HCT116 (cell line): ENCODE measurements around the gene ATXN1. TPM values are rescaled to one million over a fixed set of nuclear protein-coding genes. Genes with fewer than 3 reads are reported as not detected.

Experiments
- ATAC-seq: fragments of 200-7000 bp; cut with Tn5 transposase; 2 replicates; pipeline ENCODE4 v1.9.1; 2020; ENCODE audit warnings: mild to moderate bottlenecking, moderate library complexity
- BruUV-seq: library from RNA; stranded (reverse); fragments of 400-500 nt; replicated peaks from 2 replicates; lab custom pipeline; 2021; lab: Mats Ljungman, UMichigan
- CTCF ChIA-PET: fragments of 300-600 bp; sonication (Branson Sonifier 250); formaldehyde crosslinking; loops from one replicate; lab custom pipeline; 2021; ENCODE audit warnings: antibody characterized with exemption; lab: Charles Lee
- POLR2A ChIA-PET: fragments of 300-600, 350-600 bp; sonication (Branson Sonifier 250); formaldehyde crosslinking; loops from one replicate; lab custom pipeline; 2021; ENCODE audit warnings: antibody characterized with exemption; lab: Charles Lee
- RAD21 ChIA-PET, 2 experiments: fragments of 300-600 bp; sonication (Branson Sonifier 250); formaldehyde crosslinking; loops; one replicate each; lab custom pipeline; 2023; ENCODE audit warnings: low total read pairs in 2 of 2; ENCODE audit not compliant: uncharacterized antibody in 2 of 2, unreplicated experiment in 2 of 2, low non-redundant PET in 1 of 2; lab: Charles Lee
- DNase-seq: peaks from one replicate; pipeline ENCODE4 v3.0.0-alpha.2; 2010; ENCODE audit warnings: low read depth, low spot score
- H2AFZ ChIP-seq: fragments of 200-600 bp; shearing (Covaris generic), sonication (generic); 2 replicates; pipeline ENCODE4 v1.6.1; 2017; ENCODE audit warnings: low read depth, mixed run types, mixed read lengths, antibody characterized with exemption, low read length; ENCODE audit not compliant: poor library complexity, severe bottlenecking
- H3K27ac ChIP-seq: 2 replicates; pipeline ENCODE4 v1.5.1; 2012; ENCODE audit warnings: low read depth, low read length
- H3K27me3 ChIP-seq: fragments of 200-600 bp; sonication (generic); 2 replicates; pipeline ENCODE4 v1.6.1; 2016; ENCODE audit warnings: mixed run types, low read length, mixed read lengths; ENCODE audit not compliant: insufficient read depth
- H3K36me3 ChIP-seq, 2 experiments: fragments of 200-500 bp in 1 of 2; fragments of 200-600 bp in 1 of 2; sonication (Bioruptor generic) in 1 of 2; sonication (generic) in 1 of 2; 2 replicates each; pipeline versions ENCODE4 v1.5.1 to v1.6.1; 2014 to 2016; ENCODE audit warnings: low read length in 2 of 2, inconsistent platforms in 1 of 2, mixed read lengths in 1 of 2, mixed run types in 1 of 2; ENCODE audit not compliant: insufficient read depth in 2 of 2, control insufficient read depth in 1 of 2
- H3K4me1 ChIP-seq, 2 experiments: fragments of 200-600 bp in 1 of 2; sonication (generic) in 1 of 2; 2 replicates each; pipeline versions ENCODE4 v1.5.1 to v1.6.1; 2012 to 2017; ENCODE audit warnings: low read length in 2 of 2, inconsistent platforms in 1 of 2, mild to moderate bottlenecking in 1 of 2, mixed read lengths in 1 of 2, mixed run types in 1 of 2, moderate library complexity in 1 of 2; ENCODE audit not compliant: insufficient read depth in 2 of 2, control insufficient read depth in 1 of 2
- H3K4me2 ChIP-seq: fragments of 200-600 bp; sonication (generic); 2 replicates; pipeline ENCODE4 v1.6.1; 2017; ENCODE audit warnings: mixed run types, low read length, mixed read lengths
- H3K4me3 ChIP-seq, 2 experiments: fragments of 200-600 bp in 1 of 2; sonication (generic) in 1 of 2; replicated peaks in 1 of 2; 2 replicates each; pipeline ENCODE4 v1.5.1; 2011 to 2016; ENCODE audit warnings: low read length in 2 of 2, control low read depth in 1 of 2, low read depth in 1 of 2, mild to moderate bottlenecking in 1 of 2, mixed read lengths in 1 of 2, mixed run types in 1 of 2
- H3K79me2 ChIP-seq: fragments of 200-600 bp; sonication (generic); 2 replicates; pipeline ENCODE4 v1.6.1; 2017; ENCODE audit warnings: mild to moderate bottlenecking, mixed run types, low read length, moderate library complexity, mixed read lengths; ENCODE audit not compliant: insufficient read depth
- H3K9ac ChIP-seq: fragments of 200-600 bp; sonication (generic); 2 replicates; pipeline ENCODE4 v1.6.1; 2016; ENCODE audit warnings: low read length, mixed read lengths
- H3K9me2 ChIP-seq: fragments of 200-600 bp; sonication (generic), shearing (Covaris generic); 2 replicates; pipeline ENCODE4 v1.6.1; 2017; ENCODE audit warnings: mixed run types, mild to moderate bottlenecking, moderate library complexity; ENCODE audit not compliant: insufficient read depth
- H3K9me3 ChIP-seq, 2 experiments: fragments of 200-500 bp in 1 of 2; fragments of 200-600 bp in 1 of 2; sonication (Bioruptor generic) in 1 of 2; sonication (generic) in 1 of 2; 2 replicates each; pipeline ENCODE4 v1.6.1; 2014 to 2017; ENCODE audit warnings: low read length in 2 of 2, mixed read lengths in 2 of 2, inconsistent platforms in 1 of 2, low read depth in 1 of 2, mild to moderate bottlenecking in 1 of 2, mixed run types in 1 of 2, moderate library complexity in 1 of 2; ENCODE audit not compliant: control insufficient read depth in 1 of 2, insufficient read depth in 1 of 2
- H4K20me1 ChIP-seq: fragments of 200-600 bp; sonication (generic), shearing (Covaris generic); 2 replicates; pipeline ENCODE4 v1.6.1; 2017; ENCODE audit warnings: mixed run types, mild to moderate bottlenecking, moderate library complexity; ENCODE audit not compliant: insufficient read depth
- CBX3 ChIP-seq: IDR thresholded peaks from 2 replicates; pipeline ENCODE4 v1.6.1; 2012; ENCODE audit warnings: low read depth
- CEBPB ChIP-seq: IDR thresholded peaks from 2 replicates; pipeline ENCODE4 v1.6.1; 2012; ENCODE audit warnings: low read depth
- EGR1 ChIP-seq: IDR thresholded peaks from 2 replicates; pipeline ENCODE4 v1.6.1; 2012; ENCODE audit warnings: low read depth
- ELF1 ChIP-seq: IDR thresholded peaks from 2 replicates; pipeline ENCODE4 v1.6.1; 2012; ENCODE audit warnings: low read depth, borderline replicate concordance
- FOSL1 ChIP-seq: IDR thresholded peaks from 2 replicates; pipeline ENCODE4 v1.6.1; 2012; ENCODE audit warnings: low read depth
- JUND ChIP-seq: IDR thresholded peaks from 2 replicates; pipeline ENCODE4 v1.6.1; 2012
- POLR2A ChIP-seq: IDR thresholded peaks from 2 replicates; pipeline ENCODE4 v1.7.0; 2011; ENCODE audit warnings: borderline replicate concordance; ENCODE audit not compliant: insufficient read depth, insufficient read length; ENCODE audit errors: extremely low read depth
- POLR2AphosphoS5 ChIP-seq: IDR thresholded peaks from 2 replicates; pipeline ENCODE4 v1.6.1; 2011; ENCODE audit warnings: mild to moderate bottlenecking, low read depth, low read length, moderate library complexity
- SIN3A ChIP-seq: IDR thresholded peaks from 2 replicates; pipeline ENCODE4 v1.6.1; 2012; ENCODE audit warnings: low read depth
- SRF ChIP-seq: IDR thresholded peaks from 2 replicates; pipeline ENCODE4 v1.6.1; 2012; ENCODE audit warnings: low read depth
- YY1 ChIP-seq: IDR thresholded peaks from 2 replicates; pipeline ENCODE4 v1.6.1; 2011; ENCODE audit warnings: low read length, low read depth, moderate library complexity, mild to moderate bottlenecking; ENCODE audit not compliant: insufficient replicate concordance; ENCODE audit errors: extremely low read depth
- intact Hi-C: fragments of 100-400 bp; cut with micrococcal nuclease; formaldehyde crosslinking; loops from 2 replicates; pipeline ENCODE4 v1.10.0; 2022
- total RNA-seq: library from RNA; stranded (reverse); gene quantifications from one replicate; pipeline ENCODE4 v1.2.1, GENCODE V29; 2021; ENCODE audit not compliant: unreplicated experiment
- TF ChIP-seq, protein P1 (sequence below): IDR thresholded peaks from 2 replicates; pipeline ENCODE4 v1.6.1; 2012
- TF ChIP-seq, protein P2 (sequence below): IDR thresholded peaks from 2 replicates; pipeline ENCODE4 v1.6.1; 2012
- TF ChIP-seq, protein P3 (sequence below): IDR thresholded peaks from 2 replicates; pipeline ENCODE4 v1.6.1; 2011; ENCODE audit warnings: mild to moderate bottlenecking, low read length, moderate library complexity; ENCODE audit not compliant: insufficient replicate concordance; ENCODE audit errors: extremely low read depth

The ATXN1 gene
- total RNA-seq, 1 experiment from 2014 or later = 21.0 TPM

DNA sequence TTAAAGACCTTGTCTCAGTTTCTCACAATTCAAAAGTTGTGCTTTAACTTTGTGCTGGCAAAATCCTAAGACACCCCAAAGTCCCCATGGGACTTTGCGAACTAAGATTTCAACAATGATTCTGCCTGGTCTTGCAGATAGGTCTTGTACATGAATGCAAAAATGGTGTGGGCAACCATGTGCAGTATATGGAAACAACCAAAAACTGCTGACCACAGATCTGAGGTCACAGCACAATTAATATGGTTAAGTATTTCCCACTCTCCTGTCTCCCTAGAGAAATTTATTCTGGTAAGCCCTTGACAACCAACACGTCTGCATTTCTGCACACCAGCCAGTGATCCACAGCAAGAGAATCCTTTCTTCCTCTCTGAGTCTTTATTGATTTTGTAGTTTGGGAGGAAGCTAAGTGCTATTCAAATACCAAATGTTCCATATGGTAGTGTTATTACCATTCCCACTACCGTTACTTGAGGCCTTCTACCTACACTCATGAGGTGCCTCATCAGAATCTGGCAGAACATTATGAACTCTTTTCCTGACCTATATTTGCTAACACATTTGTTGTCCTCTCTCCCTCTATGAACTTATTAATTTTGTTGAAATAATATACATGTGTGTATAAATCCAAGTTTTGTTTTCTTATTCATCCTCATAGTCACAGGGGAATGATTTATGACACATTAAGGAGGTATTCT is 178.7 kb downstream of the ATXN1 start:
- Histone ChIP-seq H3K4me2 (no peak overlapping the region), H3K27me3 (no peaks in the 10 kb centered on the region), H3K9me3 (no peaks in the 10 kb centered on the region), H3K4me3 (no peak overlapping the region), H3K36me3 (no peaks in the 10 kb centered on the region), H3K27ac (no peak overlapping the region), H2AFZ (no peak overlapping the region), H3K79me2 (no peaks in the 10 kb centered on the region), H3K9ac (no peak overlapping the region), H4K20me1 (no peaks in the 10 kb centered on the region), H3K4me1 (no peaks in the 10 kb centered on the region), H3K9me2 (no peaks in the 10 kb centered on the region)
- ATAC-seq (no peak), DNase-seq (no peak)
- TF ChIP-seq POLR2AphosphoS5 (no peak), ELF1 (no peak), SRF (no peak), CBX3 (no peak), SIN3A (no peak), YY1 (no peak), FOSL1 (no peak), POLR2A (no peak), EGR1 (no peak), JUND (no peak), CEBPB (no peak)
- TF ChIP-seq, protein P1, sequence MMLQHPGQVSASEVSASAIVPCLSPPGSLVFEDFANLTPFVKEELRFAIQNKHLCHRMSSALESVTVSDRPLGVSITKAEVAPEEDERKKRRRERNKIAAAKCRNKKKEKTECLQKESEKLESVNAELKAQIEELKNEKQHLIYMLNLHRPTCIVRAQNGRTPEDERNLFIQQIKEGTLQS = no peak
- TF ChIP-seq, protein P2, sequence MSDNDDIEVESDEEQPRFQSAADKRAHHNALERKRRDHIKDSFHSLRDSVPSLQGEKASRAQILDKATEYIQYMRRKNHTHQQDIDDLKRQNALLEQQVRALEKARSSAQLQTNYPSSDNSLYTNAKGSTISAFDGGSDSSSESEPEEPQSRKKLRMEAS = no peak
- TF ChIP-seq, protein P3, sequence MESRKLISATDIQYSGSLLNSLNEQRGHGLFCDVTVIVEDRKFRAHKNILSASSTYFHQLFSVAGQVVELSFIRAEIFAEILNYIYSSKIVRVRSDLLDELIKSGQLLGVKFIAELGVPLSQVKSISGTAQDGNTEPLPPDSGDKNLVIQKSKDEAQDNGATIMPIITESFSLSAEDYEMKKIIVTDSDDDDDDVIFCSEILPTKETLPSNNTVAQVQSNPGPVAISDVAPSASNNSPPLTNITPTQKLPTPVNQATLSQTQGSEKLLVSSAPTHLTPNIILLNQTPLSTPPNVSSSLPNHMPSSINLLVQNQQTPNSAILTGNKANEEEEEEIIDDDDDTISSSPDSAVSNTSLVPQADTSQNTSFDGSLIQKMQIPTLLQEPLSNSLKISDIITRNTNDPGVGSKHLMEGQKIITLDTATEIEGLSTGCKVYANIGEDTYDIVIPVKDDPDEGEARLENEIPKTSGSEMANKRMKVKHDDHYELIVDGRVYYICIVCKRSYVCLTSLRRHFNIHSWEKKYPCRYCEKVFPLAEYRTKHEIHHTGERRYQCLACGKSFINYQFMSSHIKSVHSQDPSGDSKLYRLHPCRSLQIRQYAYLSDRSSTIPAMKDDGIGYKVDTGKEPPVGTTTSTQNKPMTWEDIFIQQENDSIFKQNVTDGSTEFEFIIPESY = no peak
- RAD21 ChIA-PET = no interaction called here
- POLR2A ChIA-PET = interaction anchor here (1.0 kb wide), 1 partner anchor 64 kb away, joined by 3 read pairs; no protein-coding TSS in a partner anchor
- BruUV-seq = no TSS peak
- CTCF ChIA-PET = no interaction called here
- intact Hi-C loops = no loop called here
